ENCODE results near the gene NACC2. TPM values are rescaled to one million over a fixed set of nuclear protein-coding genes. Genes with fewer than 3 reads are reported as not detected.

Gene NACC2
- total RNA-seq, 1 experiment from 2014 or later, result 22.0 TPM

- H3K27ac Mint-ChIP-seq (ENCODE audit: unreplicated experiment), result no peak overlapping the region
- peaks cover 2% of the 10 kb centered on the region for H3K27me3 Mint-ChIP-seq (ENCODE audit: insufficient read depth, unreplicated experiment)
- no TSS peak for BruUV-seq (replicated peaks)
- H3K36me3 ChIP-seq (ENCODE audit: control insufficient read depth, insufficient read depth, low read length), result no peaks in the 10 kb centered on the region
- TF ChIP-seq, protein P1, sequence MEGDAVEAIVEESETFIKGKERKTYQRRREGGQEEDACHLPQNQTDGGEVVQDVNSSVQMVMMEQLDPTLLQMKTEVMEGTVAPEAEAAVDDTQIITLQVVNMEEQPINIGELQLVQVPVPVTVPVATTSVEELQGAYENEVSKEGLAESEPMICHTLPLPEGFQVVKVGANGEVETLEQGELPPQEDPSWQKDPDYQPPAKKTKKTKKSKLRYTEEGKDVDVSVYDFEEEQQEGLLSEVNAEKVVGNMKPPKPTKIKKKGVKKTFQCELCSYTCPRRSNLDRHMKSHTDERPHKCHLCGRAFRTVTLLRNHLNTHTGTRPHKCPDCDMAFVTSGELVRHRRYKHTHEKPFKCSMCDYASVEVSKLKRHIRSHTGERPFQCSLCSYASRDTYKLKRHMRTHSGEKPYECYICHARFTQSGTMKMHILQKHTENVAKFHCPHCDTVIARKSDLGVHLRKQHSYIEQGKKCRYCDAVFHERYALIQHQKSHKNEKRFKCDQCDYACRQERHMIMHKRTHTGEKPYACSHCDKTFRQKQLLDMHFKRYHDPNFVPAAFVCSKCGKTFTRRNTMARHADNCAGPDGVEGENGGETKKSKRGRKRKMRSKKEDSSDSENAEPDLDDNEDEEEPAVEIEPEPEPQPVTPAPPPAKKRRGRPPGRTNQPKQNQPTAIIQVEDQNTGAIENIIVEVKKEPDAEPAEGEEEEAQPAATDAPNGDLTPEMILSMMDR (IDR thresholded peaks at IDR 0.05; ENCODE audit: insufficient read depth in 1 of 2, low read depth in 1 of 2, low read length in 1 of 2, severe bottlenecking in 1 of 2, unreplicated experiment in 1 of 2), result no peak
- H3K9me3 ChIP-seq, result no peaks in the 10 kb centered on the region
- no peak for DNase-seq
- POLR2A ChIA-PET, result no interaction called here
- intact Hi-C loops (cut with micrococcal nuclease; ENCODE audit: unreplicated experiment), result no loop called here
- no peak overlapping the region for H3K4me3 ChIP-seq (ENCODE audit: low read depth, low read length)
- no peak overlapping the region for H3K4me3 Mint-ChIP-seq (ENCODE audit: unreplicated experiment)
- CTCF ChIA-PET, result no interaction called here
- H3K36me3 Mint-ChIP-seq (ENCODE audit: insufficient read depth, unreplicated experiment), result no peaks in the 10 kb centered on the region
- no peaks in the 10 kb centered on the region for H3K27me3 ChIP-seq (replicated peaks; ENCODE audit: control insufficient read depth, insufficient read depth, low read length)
- H3K4me1 ChIP-seq, result no peaks in the 10 kb centered on the region
- no peaks in the 10 kb centered on the region for H3K4me1 Mint-ChIP-seq (ENCODE audit: low read depth, unreplicated experiment)
- H3K9me3 Mint-ChIP-seq (ENCODE audit: unreplicated experiment), result no peaks in the 10 kb centered on the region
Measured at GRCh38 chr9:135984072-135984710, 110.9 kb downstream of the NACC2 start.

GRCh38 chr9:135983208-135984071 lies 111.6 kb downstream of the NACC2 start:
- POLR2A ChIA-PET, result no interaction called here
- no peak for DNase-seq
- no peaks in the 10 kb centered on the region for H3K36me3 ChIP-seq (ENCODE audit: control insufficient read depth, insufficient read depth, low read length)
- intact Hi-C loops (cut with micrococcal nuclease; ENCODE audit: unreplicated experiment), result no loop called here
- H3K36me3 Mint-ChIP-seq (ENCODE audit: insufficient read depth, unreplicated experiment), result no peaks in the 10 kb centered on the region
- CTCF ChIA-PET, result no interaction called here
- no peaks in the 10 kb centered on the region for H3K4me1 Mint-ChIP-seq (ENCODE audit: low read depth, unreplicated experiment)
- H3K9me3 Mint-ChIP-seq (ENCODE audit: unreplicated experiment), result no peaks in the 10 kb centered on the region
- H3K4me3 ChIP-seq (ENCODE audit: low read depth, low read length), result no peak overlapping the region
- H3K27me3 Mint-ChIP-seq (ENCODE audit: insufficient read depth, unreplicated experiment), result peaks cover 2% of the 10 kb centered on the region
- no peak overlapping the region for H3K27ac Mint-ChIP-seq (ENCODE audit: unreplicated experiment)
- H3K4me3 Mint-ChIP-seq (ENCODE audit: unreplicated experiment), result no peak overlapping the region
- BruUV-seq (replicated peaks), result no TSS peak
- H3K27me3 ChIP-seq (replicated peaks; ENCODE audit: control insufficient read depth, insufficient read depth, low read length), result no peaks in the 10 kb centered on the region
- TF ChIP-seq, protein P1 (IDR thresholded peaks at IDR 0.05; ENCODE audit: insufficient read depth in 1 of 2, low read depth in 1 of 2, low read length in 1 of 2, severe bottlenecking in 1 of 2, unreplicated experiment in 1 of 2), result no peak
- H3K4me1 ChIP-seq, result no peaks in the 10 kb centered on the region
- H3K9me3 ChIP-seq, result no peaks in the 10 kb centered on the region

DNA sequence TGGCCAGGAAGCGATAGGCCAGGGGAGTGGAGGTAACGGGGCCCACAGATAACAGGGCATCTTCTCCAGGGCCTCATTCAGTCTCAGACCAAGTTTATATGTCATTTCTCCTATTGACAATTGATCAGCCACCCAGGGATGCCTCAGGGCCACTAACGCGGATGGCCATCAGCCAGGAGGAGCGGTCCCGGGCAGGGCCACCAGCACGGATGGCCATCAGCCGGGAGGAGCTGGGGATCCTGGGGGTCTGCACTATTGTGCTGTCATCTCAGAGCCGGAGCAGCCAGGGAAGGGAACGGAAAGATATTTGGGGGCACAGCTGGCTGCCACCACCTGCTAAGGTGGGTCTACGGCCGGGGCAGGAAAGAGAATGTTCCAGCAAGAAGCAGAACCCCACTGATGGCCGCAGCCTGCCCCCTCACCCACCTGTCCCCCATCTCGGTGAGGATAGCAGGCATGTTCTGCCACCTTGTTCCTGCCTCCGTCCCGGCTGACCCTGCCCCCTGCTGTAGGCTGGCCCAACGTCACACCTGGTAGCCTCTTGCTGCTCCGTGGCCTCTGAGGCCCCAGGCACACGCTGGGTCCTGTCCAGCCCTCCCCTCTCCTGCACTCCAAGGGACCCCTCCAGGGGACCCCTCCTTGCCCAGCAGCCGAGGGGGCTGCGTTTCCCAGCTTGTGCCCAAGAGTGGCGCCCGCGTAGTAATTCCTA lies 112.4 kb downstream of the NACC2 start:
- DNase-seq, result no peak
- Histone ChIP-seq H3K27me3 (replicated peaks; ENCODE audit: control insufficient read depth, insufficient read depth, low read length) (no peaks in the 10 kb centered on the region), H3K36me3 (ENCODE audit: control insufficient read depth, insufficient read depth, low read length) (no peaks in the 10 kb centered on the region), H3K4me1 (no peaks in the 10 kb centered on the region), H3K4me3 (ENCODE audit: low read depth, low read length) (no peak overlapping the region), H3K9me3 (no peaks in the 10 kb centered on the region)
- CTCF ChIA-PET, result no interaction called here
- Mint-ChIP-seq H3K27me3 (ENCODE audit: insufficient read depth, unreplicated experiment) (peaks cover 2% of the 10 kb centered on the region), H3K9me3 (ENCODE audit: unreplicated experiment) (no peaks in the 10 kb centered on the region), H3K4me3 (ENCODE audit: unreplicated experiment) (no peak overlapping the region), H3K36me3 (ENCODE audit: insufficient read depth, unreplicated experiment) (no peaks in the 10 kb centered on the region), H3K4me1 (ENCODE audit: low read depth, unreplicated experiment) (no peaks in the 10 kb centered on the region), H3K27ac (ENCODE audit: unreplicated experiment) (no peak overlapping the region)
- TF ChIP-seq, protein P1 (IDR thresholded peaks at IDR 0.05; ENCODE audit: insufficient read depth in 1 of 2, low read depth in 1 of 2, low read length in 1 of 2, severe bottlenecking in 1 of 2, unreplicated experiment in 1 of 2), result no peak
- POLR2A ChIA-PET, result no interaction called here
- BruUV-seq (replicated peaks), result no TSS peak
- intact Hi-C loops (cut with micrococcal nuclease; ENCODE audit: unreplicated experiment), result no loop called here

All from Caco-2 (cell line).